ENCODE results near the gene PKD2.
"Not testable (repeated sequence)": the region's sequence is repeated elsewhere in the genome, so short reads cannot be mapped to it uniquely, and the experiment has no call there.

Gene PKD2

DNA sequence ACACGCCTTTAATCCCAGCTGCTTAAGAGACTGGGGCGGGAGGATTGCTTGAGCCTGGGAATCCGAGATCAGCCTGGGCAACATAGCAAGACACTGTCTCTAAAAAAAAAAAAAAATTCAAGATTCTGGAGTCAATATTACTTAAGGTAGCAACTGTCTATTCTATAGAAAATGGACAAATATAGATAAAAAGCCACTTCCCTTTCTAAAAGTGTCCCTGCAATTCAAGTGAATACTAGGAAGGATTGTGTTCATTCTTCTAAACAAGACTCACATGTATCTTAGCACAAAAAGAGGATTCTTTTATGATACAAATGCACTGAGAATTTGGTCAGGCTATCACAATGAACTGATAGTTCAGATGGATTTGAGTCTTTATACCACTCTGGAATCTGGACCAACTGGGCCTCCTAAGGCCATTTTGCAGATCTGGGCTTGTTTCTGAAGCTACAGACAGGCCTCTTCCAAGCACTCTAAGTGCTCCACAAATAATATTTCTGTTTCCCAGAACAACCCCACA, 7.0 kb downstream of the PKD2 start:
- Histone ChIP-seq H3K4me1 (no peaks in the 10 kb centered on the region), H3K4me3 (ENCODE audit: low read depth, low read length) (no peak overlapping the region), H3K27me3 (no peaks in the 10 kb centered on the region), H3K36me3 (no peaks in the 10 kb centered on the region; the same call in 1 of the 2 replicates), H3K9me3 (no peaks in the 10 kb centered on the region)
- no peak for DNase-seq
- TF ChIP-seq, protein P1, sequence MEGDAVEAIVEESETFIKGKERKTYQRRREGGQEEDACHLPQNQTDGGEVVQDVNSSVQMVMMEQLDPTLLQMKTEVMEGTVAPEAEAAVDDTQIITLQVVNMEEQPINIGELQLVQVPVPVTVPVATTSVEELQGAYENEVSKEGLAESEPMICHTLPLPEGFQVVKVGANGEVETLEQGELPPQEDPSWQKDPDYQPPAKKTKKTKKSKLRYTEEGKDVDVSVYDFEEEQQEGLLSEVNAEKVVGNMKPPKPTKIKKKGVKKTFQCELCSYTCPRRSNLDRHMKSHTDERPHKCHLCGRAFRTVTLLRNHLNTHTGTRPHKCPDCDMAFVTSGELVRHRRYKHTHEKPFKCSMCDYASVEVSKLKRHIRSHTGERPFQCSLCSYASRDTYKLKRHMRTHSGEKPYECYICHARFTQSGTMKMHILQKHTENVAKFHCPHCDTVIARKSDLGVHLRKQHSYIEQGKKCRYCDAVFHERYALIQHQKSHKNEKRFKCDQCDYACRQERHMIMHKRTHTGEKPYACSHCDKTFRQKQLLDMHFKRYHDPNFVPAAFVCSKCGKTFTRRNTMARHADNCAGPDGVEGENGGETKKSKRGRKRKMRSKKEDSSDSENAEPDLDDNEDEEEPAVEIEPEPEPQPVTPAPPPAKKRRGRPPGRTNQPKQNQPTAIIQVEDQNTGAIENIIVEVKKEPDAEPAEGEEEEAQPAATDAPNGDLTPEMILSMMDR (IDR thresholded peaks at IDR 0.05; ENCODE audit: low read depth, low read length): no peak

DNA sequence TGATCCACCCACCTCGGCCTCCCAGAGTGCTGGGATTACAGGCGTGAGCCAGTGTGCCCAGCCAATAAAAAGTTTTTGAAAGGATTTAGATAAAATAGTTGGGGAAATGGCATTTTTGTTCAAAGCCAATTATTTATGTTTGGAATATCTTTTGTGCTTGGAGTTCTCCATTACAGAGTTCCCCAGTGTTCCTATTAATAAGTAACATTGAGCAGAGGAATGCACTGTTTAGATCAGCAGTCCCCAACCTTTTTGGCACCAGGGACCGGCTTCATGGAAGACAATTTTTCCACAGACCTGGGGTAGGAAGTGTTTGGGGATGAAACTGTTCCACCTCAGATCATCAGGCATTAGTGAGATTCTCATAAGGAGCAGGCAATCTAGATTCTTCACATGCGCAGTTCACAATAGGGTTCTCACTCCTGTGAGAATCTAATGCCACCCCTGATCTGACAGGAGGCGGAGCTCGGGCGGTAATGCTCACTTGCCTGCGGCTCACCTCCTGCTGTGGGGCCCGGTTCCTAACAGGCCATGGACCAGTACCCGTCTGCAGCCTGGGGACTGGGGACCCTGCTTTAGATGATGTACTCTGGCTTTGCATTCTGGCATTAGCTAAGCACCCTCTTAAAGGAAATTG, 8.3 kb downstream of the PKD2 start:
- Histone ChIP-seq H3K9me3 (no peaks in the 10 kb centered on the region), H3K36me3 (no peaks in the 10 kb centered on the region; the same call in none of the 2 replicates), H3K27me3 (no peaks in the 10 kb centered on the region), H3K4me1 (no peaks in the 10 kb centered on the region), H3K4me3 (ENCODE audit: low read depth, low read length) (no peak overlapping the region)
- TF ChIP-seq, protein P1 (IDR thresholded peaks at IDR 0.05; ENCODE audit: low read depth, low read length): no peak
- no peak for DNase-seq

DNA sequence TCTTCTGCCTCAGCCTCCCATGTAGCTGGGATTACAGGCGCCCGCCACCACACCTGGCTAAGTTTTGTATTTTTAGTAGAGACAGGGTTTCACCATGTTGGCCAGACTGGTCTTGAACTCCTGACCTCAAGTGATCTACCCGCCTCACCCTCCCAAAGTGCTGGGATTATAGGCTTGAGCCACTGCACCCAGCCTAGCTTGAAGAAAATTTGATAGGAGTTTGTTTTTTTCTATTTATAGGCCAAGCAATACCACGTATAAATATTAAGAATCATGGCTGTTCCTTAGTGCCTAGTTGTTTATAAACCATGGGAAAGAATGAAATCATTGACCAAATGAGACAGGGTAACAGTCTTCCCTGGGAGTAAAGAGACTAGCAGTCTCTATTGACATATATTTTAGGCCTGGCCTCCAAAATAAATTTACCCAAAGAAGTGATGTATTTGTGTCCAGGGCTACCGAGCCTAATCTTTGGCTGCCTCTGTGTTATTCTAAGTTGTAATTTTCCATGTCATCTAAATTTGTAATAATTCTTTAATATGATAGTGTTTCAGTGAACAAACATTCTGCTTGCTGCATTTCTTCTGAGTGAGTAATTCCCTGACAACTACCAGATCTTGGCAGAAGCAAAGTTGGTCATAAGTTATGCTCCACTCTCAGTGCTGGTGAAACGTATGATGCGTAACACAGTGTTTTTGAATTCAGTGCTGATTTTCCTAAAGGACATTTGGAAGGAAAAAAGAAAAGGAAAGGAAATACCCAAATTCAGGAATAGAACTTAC, 10.3 kb downstream of the PKD2 start:
- Histone ChIP-seq H3K4me1 (no peaks in the 10 kb centered on the region), H3K4me3 (ENCODE audit: low read depth, low read length) (no peak overlapping the region), H3K27me3 (no peaks in the 10 kb centered on the region), H3K9me3 (no peaks in the 10 kb centered on the region), H3K36me3 (no peaks in the 10 kb centered on the region; the same call in none of the 2 replicates)
- TF ChIP-seq, protein P1 (IDR thresholded peaks at IDR 0.05; ENCODE audit: low read depth, low read length): no peak
- no peak for DNase-seq

DNA sequence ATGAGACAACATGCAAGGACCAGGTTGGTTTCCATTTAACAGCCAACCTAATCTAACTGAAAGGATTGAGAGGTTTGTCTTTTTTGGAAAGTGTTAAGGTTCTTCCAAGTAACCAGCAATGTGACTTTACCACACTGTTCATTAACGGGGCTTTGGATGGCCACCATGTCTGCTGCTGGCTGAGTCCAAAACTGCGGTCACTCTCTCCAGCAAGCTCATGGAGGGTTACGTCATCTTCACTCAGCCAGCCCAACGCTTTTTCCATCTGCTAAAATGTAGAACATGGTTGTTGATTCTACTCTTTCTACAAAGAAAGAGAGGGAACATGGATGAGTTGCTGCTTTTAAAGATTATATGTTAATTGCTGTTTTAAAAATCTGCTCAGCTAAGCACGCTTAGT, 11.0 kb downstream of the PKD2 start:
- TF ChIP-seq, protein P1 (IDR thresholded peaks at IDR 0.05; ENCODE audit: low read depth, low read length): no peak
- Histone ChIP-seq H3K4me1 (no peaks in the 10 kb centered on the region), H3K27me3 (no peaks in the 10 kb centered on the region), H3K36me3 (no peaks in the 10 kb centered on the region; the same call in none of the 2 replicates), H3K4me3 (ENCODE audit: low read depth, low read length) (no peak overlapping the region), H3K9me3 (no peaks in the 10 kb centered on the region)
- no peak for DNase-seq

DNA sequence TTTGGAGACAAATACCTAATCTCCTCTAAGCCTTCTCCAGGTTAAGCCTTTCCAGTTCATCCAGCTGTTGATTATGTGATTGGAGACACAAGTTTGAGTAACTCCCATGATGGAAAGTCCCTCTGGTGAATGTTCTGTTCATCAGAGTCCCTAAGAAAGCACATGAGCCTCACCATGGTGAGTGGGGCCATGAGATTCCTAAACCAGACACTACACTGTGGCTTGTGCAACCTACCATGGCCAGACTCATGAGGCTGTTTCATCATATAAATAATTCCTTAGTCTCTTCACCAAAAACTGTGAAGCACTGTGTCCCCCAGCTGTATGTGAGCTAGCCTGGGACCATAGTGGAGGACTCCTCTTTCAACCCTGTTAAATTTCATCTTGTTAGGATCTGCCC, 14.4 kb downstream of the PKD2 start:
- no peaks in the 10 kb centered on the region for H3K4me1 ChIP-seq
- no peaks in the 10 kb centered on the region for H3K9me3 ChIP-seq
- TF ChIP-seq, protein P1 (IDR thresholded peaks at IDR 0.05; ENCODE audit: low read depth, low read length): no peak
- H3K4me3 ChIP-seq (ENCODE audit: low read depth, low read length): no peak overlapping the region
- DNase-seq: no peak
- H3K27me3 ChIP-seq: no peaks in the 10 kb centered on the region
- H3K36me3 ChIP-seq: peaks cover 3% of the 10 kb centered on the region

DNA sequence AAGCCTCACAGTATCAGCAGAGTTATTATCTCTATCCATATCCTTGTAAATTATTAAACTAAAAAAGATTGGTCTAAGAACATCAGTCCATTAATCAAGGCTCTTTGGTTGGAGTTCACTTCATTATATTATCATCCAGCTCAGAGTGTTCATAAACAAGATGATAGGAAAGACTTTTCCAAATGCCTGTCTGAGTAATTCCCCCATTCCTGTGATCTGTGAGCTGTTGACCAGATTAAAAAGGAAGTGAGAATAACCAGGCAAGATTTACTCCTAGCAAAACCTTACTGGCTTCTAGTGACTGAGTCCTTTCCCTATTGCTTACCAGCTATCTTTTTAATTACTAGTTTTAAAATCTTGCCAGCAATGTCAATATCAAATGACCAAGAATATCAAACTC, 14.9 kb downstream of the PKD2 start:
- TF ChIP-seq, protein P1 (IDR thresholded peaks at IDR 0.05; ENCODE audit: low read depth, low read length): no peak
- Histone ChIP-seq H3K4me1 (no peaks in the 10 kb centered on the region), H3K4me3 (ENCODE audit: low read depth, low read length) (no peak overlapping the region), H3K36me3 (peaks cover 3% of the 10 kb centered on the region), H3K27me3 (no peaks in the 10 kb centered on the region), H3K9me3 (no peaks in the 10 kb centered on the region)
- no peak for DNase-seq

DNA sequence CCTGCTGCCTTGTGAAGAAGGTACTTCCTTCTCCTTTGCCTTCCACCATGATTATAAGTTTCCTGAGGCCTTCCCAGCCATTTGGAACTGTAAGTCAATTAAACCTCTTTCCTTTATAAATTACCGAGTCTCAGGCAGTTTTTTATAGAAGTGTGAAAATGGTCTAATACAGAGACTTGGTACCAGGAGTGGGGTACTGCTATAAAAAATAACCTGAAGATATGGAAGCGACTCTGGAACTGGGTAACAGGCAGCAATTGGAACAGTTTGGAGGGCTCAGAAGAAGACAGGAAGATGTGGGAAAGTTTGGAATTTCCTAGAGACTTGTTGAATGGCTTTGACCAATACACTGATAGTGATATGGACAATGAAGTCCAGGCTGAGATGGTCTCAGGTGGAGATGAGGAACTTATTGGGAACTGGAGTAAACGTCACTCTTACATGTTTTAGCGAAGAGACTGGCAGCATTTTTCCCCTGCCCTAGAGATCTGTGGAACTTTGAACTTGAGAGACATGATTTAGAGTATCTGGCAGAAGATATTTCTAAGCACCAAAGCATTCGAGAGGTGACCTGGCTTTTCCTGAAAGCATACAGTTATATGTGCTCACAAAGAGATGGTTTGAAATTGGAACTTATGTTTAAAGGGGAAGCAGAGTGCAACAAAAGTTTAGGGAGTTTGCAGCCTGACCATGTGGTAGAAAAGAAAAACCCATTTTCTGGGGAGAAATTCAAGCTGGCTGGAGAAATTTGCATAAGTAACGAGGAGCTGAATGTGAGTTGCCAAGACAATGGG, 18.6 kb downstream of the PKD2 start:
- H3K4me3 ChIP-seq (ENCODE audit: low read depth, low read length); H3K4me1 ChIP-seq; H3K27me3 ChIP-seq; H3K9me3 ChIP-seq; DNase-seq; H3K36me3 ChIP-seq: not testable (repeated sequence)
